Measurements from ENCODE around the gene GALNT16. TPM values are rescaled to one million over a fixed set of nuclear protein-coding genes. Genes with fewer than 3 reads are reported as not detected.
A peak's percentile ranks its signal among the peaks of the same experiment; 100 is the strongest.
"Not testable (repeated sequence)": the region's sequence is repeated elsewhere in the genome, so short reads cannot be mapped to it uniquely, and the experiment has no call there.

The GALNT16 gene
- total and polyA plus RNA-seq, 4 experiments from 2014 or later, result 0.06 TPM; not detected in 3

DNA sequence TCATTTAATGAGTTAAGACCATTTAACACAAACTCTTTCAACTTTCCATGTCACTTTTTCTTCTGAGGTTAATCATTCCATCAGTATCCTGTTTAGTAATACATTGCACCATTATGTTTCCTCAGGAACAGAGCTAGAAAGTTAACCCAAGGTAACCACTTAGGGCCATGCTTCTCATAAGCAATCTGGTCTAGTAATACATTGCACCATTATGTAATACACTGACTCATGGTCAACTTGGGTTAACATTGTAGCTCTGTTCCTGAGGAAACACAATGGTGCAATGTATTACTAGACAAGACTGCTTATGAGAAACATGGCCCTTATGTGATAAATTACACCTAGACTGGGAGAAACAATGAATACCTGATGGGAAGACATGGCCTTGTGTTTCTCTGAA, 116.5 kb downstream of the GALNT16 start:
- peaks cover 0 to 2% (median 0%) of the 10 kb centered on the region in 8 donors for H3K9me3 Mint-ChIP-seq
- DNase-seq, result no peak
- intact Hi-C loops (cut with micrococcal nuclease), result no loop called here

DNA sequence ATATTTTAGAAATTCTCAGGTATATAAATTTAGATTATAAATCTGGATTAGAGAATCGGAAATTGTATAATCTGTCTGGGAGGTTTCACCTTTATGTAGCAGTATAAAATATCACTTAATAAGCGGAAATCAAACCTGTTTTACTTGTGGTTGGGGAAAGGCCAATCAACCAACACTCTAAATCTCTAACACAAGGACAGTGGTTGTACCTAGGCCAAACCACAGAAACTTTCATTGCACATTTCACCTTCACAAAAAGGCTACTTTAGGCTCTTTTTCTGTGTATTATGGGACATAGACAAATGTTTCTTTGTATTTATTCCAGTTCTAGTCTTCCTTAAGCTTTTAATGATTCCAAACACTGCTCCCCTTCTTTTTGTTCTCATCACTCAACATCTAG, 118.3 kb downstream of the GALNT16 start:
- H3K4me1 ChIP-seq (ENCODE audit: insufficient read depth, low read length), result no peaks in the 10 kb centered on the region
- H3K36me3 Mint-ChIP-seq, result peaks cover 41 to 62% of the 10 kb centered on the region in 2 donors
- POLR2A ChIA-PET (ENCODE audit: partially characterized antibody), result no interaction called here

More for the DNA sequence above, 116.5 kb downstream of the GALNT16 start:
- peaks cover 50 to 57% of the 10 kb centered on the region in 2 donors for H3K36me3 Mint-ChIP-seq
- Histone ChIP-seq H3K9me3 (ENCODE audit: control insufficient read depth in 1 of 2, low read length in 2 of 2) (no peaks in the 10 kb centered on the region), H3K4me3 (ENCODE audit: low read length in 2 of 2) (no peak overlapping the region), H3K27ac (ENCODE audit: low read depth, low read length) (no peak overlapping the region), H3K27me3 (ENCODE audit: insufficient read depth, low read length) (no peaks in the 10 kb centered on the region), H3K4me1 (ENCODE audit: insufficient read depth, low read length) (no peaks in the 10 kb centered on the region), H3K36me3 (ENCODE audit: insufficient read depth, low read length) (peaks cover 9% of the 10 kb centered on the region)
- no peak overlapping the region for H3K4me3 Mint-ChIP-seq
- ChIA-PET CTCF (ENCODE audit: partially characterized antibody) (no interaction called here), POLR2A (ENCODE audit: partially characterized antibody) (interaction anchor here (0.9 to 1.6 kb wide), 2 partner anchors 9 to 22 kb away, joined by 4 to 7 read pairs; partner anchors contain the start of genes ERH and SLC39A9)
- H3K4me1 Mint-ChIP-seq, result peaks cover 0 to 5% (median 2%) of the 10 kb centered on the region in 4 donors
- no peaks in the 10 kb centered on the region for H3K27me3 Mint-ChIP-seq
- H3K27ac Mint-ChIP-seq, result no peak overlapping the region

DNA sequence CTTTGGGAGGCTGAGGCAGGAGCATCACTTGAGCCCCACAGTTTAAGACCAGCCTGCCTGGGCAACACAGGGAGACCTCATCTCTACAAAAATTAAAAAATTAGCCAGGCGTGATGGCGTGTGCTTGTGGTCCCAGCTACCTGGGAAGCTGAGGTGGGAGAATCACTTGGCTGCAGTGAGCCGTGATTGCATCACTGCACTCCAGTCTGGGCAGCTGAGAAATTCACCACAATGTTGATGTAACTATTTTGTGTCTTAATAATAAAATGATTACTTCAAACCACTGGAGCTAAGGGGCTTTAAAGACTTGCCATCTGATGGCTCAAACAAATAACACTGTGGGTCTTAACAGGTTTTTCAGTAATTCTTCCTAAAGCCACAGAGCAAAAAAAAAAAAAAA, 127.4 kb downstream of the GALNT16 start:
- Mint-ChIP-seq H3K4me3 (no peak overlapping the region), H3K27ac (peak overlapping the region in 1 of 7 donors; percentile 41), H3K36me3 (peaks cover 51 to 78% of the 10 kb centered on the region in 2 donors), H3K4me1 (peaks cover 37 to 63% (median 48%) of the 10 kb centered on the region in 4 donors), H3K27me3 (no peaks in the 10 kb centered on the region), H3K9me3 (no peaks in the 10 kb centered on the region)
- no peaks in the 10 kb centered on the region for H3K27me3 ChIP-seq (ENCODE audit: insufficient read depth, low read length)
- ChIA-PET POLR2A (ENCODE audit: partially characterized antibody) (interaction anchor here (1.2 to 3.8 kb wide), 2 partner anchors 8 to 10 kb away, joined by 3 to 20 read pairs; partner anchors contain the start of genes ERH and SLC39A9), CTCF (ENCODE audit: partially characterized antibody) (interaction anchor here (1.2 kb wide), 1 partner anchor 9 kb away, joined by 4 read pairs; no protein-coding TSS in a partner anchor)
- no peaks in the 10 kb centered on the region for H3K9me3 ChIP-seq (ENCODE audit: control insufficient read depth in 1 of 2, low read length in 2 of 2)
- intact Hi-C loops (cut with micrococcal nuclease), result no loop called here
- H3K4me1 ChIP-seq (ENCODE audit: insufficient read depth, low read length), result peaks cover 32% of the 10 kb centered on the region
- peaks cover 55% of the 10 kb centered on the region for H3K36me3 ChIP-seq (ENCODE audit: insufficient read depth, low read length)
- H3K4me3 ChIP-seq (ENCODE audit: low read length in 2 of 2), result no peak overlapping the region
- DNase-seq, result no peak
- H3K27ac ChIP-seq (ENCODE audit: low read depth, low read length), result no peak overlapping the region

More for the DNA sequence above, 118.3 kb downstream of the GALNT16 start:
- Mint-ChIP-seq H3K9me3 (peaks cover 0 to 2% (median 0%) of the 10 kb centered on the region in 8 donors), H3K27ac (peak overlapping the region in 1 of 7 donors; percentile 39), H3K4me1 (peaks cover 0 to 5% (median 2%) of the 10 kb centered on the region in 4 donors), H3K4me3 (no peak overlapping the region), H3K27me3 (no peaks in the 10 kb centered on the region)
- no peaks in the 10 kb centered on the region for H3K27me3 ChIP-seq (ENCODE audit: insufficient read depth, low read length)
- CTCF ChIA-PET (ENCODE audit: partially characterized antibody), result no interaction called here
- H3K9me3 ChIP-seq (ENCODE audit: control insufficient read depth in 1 of 2, low read length in 2 of 2), result no peaks in the 10 kb centered on the region
- H3K27ac ChIP-seq (ENCODE audit: low read depth, low read length), result no peak overlapping the region
- no peak overlapping the region for H3K4me3 ChIP-seq (ENCODE audit: low read length in 2 of 2)
- DNase-seq, result no peak
- intact Hi-C loops (cut with micrococcal nuclease), result no loop called here
- H3K36me3 ChIP-seq (ENCODE audit: insufficient read depth, low read length), result peaks cover 11% of the 10 kb centered on the region

DNA sequence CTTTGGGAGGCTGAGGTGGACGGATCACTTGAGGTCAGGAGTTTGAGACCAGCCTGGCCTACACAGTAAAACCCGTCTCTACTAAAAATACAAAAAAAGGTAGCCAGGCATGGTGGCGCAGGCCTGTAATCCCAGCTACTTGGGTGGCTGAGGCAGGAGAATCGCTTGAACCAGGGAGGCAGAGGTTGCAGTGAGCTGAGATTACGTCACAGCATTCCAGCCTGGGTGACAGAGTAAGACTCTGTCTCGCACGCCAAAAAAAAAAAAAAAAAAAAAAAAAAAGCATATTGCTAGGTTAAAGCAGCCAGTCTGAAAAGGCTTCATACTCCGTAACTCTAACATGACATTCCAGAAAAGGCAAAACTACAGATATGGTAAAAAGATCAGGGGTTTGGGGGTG, 131.4 kb downstream of the GALNT16 start:
- H3K27me3 ChIP-seq (ENCODE audit: insufficient read depth, low read length); H3K27me3 Mint-ChIP-seq; H3K9me3 ChIP-seq (ENCODE audit: control insufficient read depth in 1 of 2, low read length in 2 of 2); H3K9me3 Mint-ChIP-seq; intact Hi-C loops (cut with micrococcal nuclease); POLR2A ChIA-PET (ENCODE audit: partially characterized antibody); H3K27ac ChIP-seq (ENCODE audit: low read depth, low read length); H3K4me3 ChIP-seq (ENCODE audit: low read length in 2 of 2); DNase-seq; CTCF ChIA-PET (ENCODE audit: partially characterized antibody): not testable (repeated sequence)
- peak overlapping the region in 6 of 8 donors; percentile 2 to 76 (median 47) for H3K4me3 Mint-ChIP-seq
- peaks cover 51 to 82% (median 62%) of the 10 kb centered on the region in 4 donors for H3K4me1 Mint-ChIP-seq
- Histone ChIP-seq H3K36me3 (ENCODE audit: insufficient read depth, low read length) (peaks cover 56% of the 10 kb centered on the region), H3K4me1 (ENCODE audit: insufficient read depth, low read length) (peaks cover 73% of the 10 kb centered on the region)
- peaks cover 67 to 86% of the 10 kb centered on the region in 2 donors for H3K36me3 Mint-ChIP-seq
- H3K27ac Mint-ChIP-seq, result peak overlapping the region in 1 of 7 donors; percentile 52

DNA sequence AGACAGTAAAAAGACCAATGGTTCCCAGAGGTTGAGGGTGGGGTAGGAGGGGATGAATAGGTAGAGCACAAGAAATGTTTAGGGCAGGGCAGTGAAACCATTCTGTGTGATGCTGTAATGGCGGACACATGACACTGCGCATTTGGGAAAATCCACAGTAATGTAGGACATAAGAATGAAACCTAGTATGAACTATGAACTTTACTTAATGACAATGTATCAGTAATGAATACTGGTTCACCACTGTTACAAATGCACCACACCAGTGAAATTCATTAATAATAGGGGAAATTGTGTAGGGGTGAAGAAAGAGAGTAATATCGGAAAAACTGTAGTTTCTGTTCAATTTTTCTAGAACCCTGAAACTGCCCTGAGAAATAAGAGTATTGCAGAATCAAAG, 132.5 kb downstream of the GALNT16 start:
- Histone ChIP-seq H3K9me3 (ENCODE audit: control insufficient read depth in 1 of 2, low read length in 2 of 2) (no peaks in the 10 kb centered on the region), H3K4me1 (ENCODE audit: insufficient read depth, low read length) (peaks cover 80% of the 10 kb centered on the region), H3K4me3 (ENCODE audit: low read length in 2 of 2) (no peak overlapping the region), H3K36me3 (ENCODE audit: insufficient read depth, low read length) (peaks cover 50% of the 10 kb centered on the region), H3K27me3 (ENCODE audit: insufficient read depth, low read length) (no peaks in the 10 kb centered on the region), H3K27ac (ENCODE audit: low read depth, low read length) (no peak overlapping the region)
- Mint-ChIP-seq H3K27me3 (no peaks in the 10 kb centered on the region), H3K27ac (peak overlapping the region in 2 of 7 donors; percentile 37 to 79), H3K4me1 (peaks cover 57 to 87% (median 67%) of the 10 kb centered on the region in 4 donors), H3K4me3 (peak overlapping the region in 6 of 8 donors; percentile 16 to 61 (median 42)), H3K36me3 (peaks cover 60 to 83% of the 10 kb centered on the region in 2 donors), H3K9me3 (no peaks in the 10 kb centered on the region)
- ChIA-PET CTCF (ENCODE audit: partially characterized antibody) (no interaction called here), POLR2A (ENCODE audit: partially characterized antibody) (no interaction called here)
- DNase-seq, result no peak
- intact Hi-C loops (cut with micrococcal nuclease), result no loop called here

DNA sequence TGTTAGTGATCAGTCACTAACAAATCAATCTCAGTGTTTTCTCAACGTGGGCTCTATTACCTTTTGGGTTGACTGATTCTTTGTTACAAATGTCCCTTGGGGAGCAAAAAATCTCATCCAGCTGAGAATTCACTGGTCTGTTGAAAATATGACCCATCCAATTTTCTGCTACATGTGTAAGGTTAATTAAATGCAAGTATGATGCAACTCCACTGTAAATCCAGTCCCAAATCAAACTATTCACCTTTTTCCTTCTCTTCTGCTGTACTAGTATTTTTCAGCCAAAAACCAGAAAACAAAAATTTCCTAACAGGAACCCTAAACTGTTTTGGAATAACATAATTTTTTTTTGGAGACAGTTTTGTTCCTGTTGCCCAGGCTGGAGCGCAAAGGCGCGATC, 136.0 kb downstream of the GALNT16 start:
- DNase-seq, result no peak
- no peaks in the 10 kb centered on the region for H3K27me3 Mint-ChIP-seq
- ChIA-PET POLR2A (ENCODE audit: partially characterized antibody) (interaction anchor here (0.7 to 1.2 kb wide), 3 partner anchors 9 to 1925 kb away, joined by 3 read pairs; partner anchors contain the start of gene DCAF5), CTCF (ENCODE audit: partially characterized antibody) (interaction anchor here (1.4 kb wide), 1 partner anchor 64 kb away, joined by 3 read pairs; no protein-coding TSS in a partner anchor)
- no peak overlapping the region for H3K27ac ChIP-seq (ENCODE audit: low read depth, low read length)
- H3K9me3 ChIP-seq (ENCODE audit: control insufficient read depth in 1 of 2, low read length in 2 of 2), result no peaks in the 10 kb centered on the region
- peaks cover 33% of the 10 kb centered on the region for H3K36me3 ChIP-seq (ENCODE audit: insufficient read depth, low read length)
- H3K4me3 Mint-ChIP-seq, result peak overlapping the region in 4 of 8 donors; percentile 4 to 44 (median 26)
- H3K4me3 ChIP-seq (ENCODE audit: low read length in 2 of 2), result no peak overlapping the region
- H3K27me3 ChIP-seq (ENCODE audit: insufficient read depth, low read length), result no peaks in the 10 kb centered on the region
- peaks cover 53 to 96% (median 73%) of the 10 kb centered on the region in 4 donors for H3K4me1 Mint-ChIP-seq
- peaks cover 86% of the 10 kb centered on the region for H3K4me1 ChIP-seq (ENCODE audit: insufficient read depth, low read length)
- H3K27ac Mint-ChIP-seq, result peak overlapping the region in 3 of 7 donors; percentile 41 to 98 (median 43)
- H3K36me3 Mint-ChIP-seq, result peaks cover 39 to 71% of the 10 kb centered on the region in 2 donors
- no peaks in the 10 kb centered on the region for H3K9me3 Mint-ChIP-seq
- intact Hi-C loops (cut with micrococcal nuclease), result loop anchor here (5.0 kb wide), 2 partner anchors 204 to 1926 kb away; partner anchors contain the start of genes EXD2 and SIPA1L1

DNA sequence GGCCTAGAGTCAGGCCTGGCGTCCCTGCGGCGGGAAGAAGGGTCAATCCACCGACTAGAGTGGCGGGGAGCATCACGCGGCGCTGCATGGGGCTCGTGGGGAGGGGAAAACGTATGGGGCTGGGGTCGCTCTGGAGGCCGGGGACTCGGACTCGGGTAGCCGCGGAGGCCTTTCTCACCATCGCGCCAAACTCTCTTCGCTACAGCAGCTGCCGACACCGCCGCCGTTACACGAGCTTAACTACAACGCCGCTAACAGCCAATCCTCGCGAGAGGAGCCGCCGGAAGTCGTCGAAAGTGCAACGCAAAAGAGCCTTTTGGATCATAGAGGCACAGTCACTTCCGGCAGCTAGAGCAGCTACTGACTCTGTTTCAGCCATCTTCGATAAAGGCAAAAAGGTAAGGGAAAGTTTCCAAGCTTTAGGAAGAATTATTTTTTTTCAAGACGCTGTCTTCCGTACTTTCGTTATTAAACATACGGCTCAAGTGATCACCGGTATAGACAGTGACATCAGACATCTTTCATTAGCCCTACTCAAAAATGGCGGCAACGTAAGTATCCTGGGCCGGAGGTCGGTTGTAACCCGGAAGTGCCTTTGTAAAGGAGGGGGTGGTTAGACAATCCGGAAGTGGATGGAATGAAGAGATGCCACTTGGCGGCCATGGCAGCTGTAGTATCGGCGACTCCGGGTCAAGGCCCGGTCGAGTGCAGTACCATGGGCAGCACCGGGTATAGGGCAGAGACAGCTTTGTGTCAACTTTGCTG, 138.3 kb downstream of the GALNT16 start, which contains the start of the genes ERH and SLC39A9:
Gene ERH, minus strand, starts transcription at position 247 of the 765 bp plus-strand sequence. Its CDS starts 66 bp downstream, at position 181.
Gene SLC39A9, plus strand, starts transcription at position 640 of the 765 bp plus-strand sequence. CDS start 678 bp downstream, outside the sequence.
- no peaks in the 10 kb centered on the region for H3K9me3 ChIP-seq (ENCODE audit: control insufficient read depth in 1 of 2, low read length in 2 of 2)
- peaks cover 21 to 50% of the 10 kb centered on the region in 2 donors for H3K36me3 Mint-ChIP-seq
- H3K36me3 ChIP-seq (ENCODE audit: insufficient read depth, low read length), result peaks cover 19% of the 10 kb centered on the region
- peak within 1 kb of the TSS; percentile 98 to 100 (median 100) for H3K27ac Mint-ChIP-seq
- POLR2A ChIA-PET (ENCODE audit: partially characterized antibody), result interaction anchor here (0.9 to 3.4 kb wide), 16 partner anchors 10 to 1798 kb away, joined by 3 to 20 read pairs (median 4); partner anchors contain the start of genes COX16, DCAF5, EXD2 and PIGH
- no peaks in the 10 kb centered on the region for H3K27me3 Mint-ChIP-seq
- no peaks in the 10 kb centered on the region for H3K9me3 Mint-ChIP-seq
- peak; percentile 96 to 98 (median 96) for DNase-seq
- peaks cover 81% of the 10 kb centered on the region for H3K4me1 ChIP-seq (ENCODE audit: insufficient read depth, low read length)
- CTCF ChIA-PET (ENCODE audit: partially characterized antibody), result interaction anchor here (1.0 to 2.2 kb wide), 2 partner anchors 14 to 368 kb away, joined by 3 to 5 read pairs; partner anchors contain the start of gene SRSF5
- H3K4me3 ChIP-seq (ENCODE audit: low read length in 2 of 2), result peak within 1 kb of the TSS; percentile 86 to 91
- peak within 1 kb of the TSS; percentile 91 to 99 (median 96) for H3K4me3 Mint-ChIP-seq
- peaks cover 41 to 89% (median 59%) of the 10 kb centered on the region in 4 donors for H3K4me1 Mint-ChIP-seq
- H3K27me3 ChIP-seq (ENCODE audit: insufficient read depth, low read length), result no peaks in the 10 kb centered on the region
- intact Hi-C loops (cut with micrococcal nuclease), result loop anchor here (1.0 to 5.0 kb wide), 5 partner anchors 206 to 1924 kb away; partner anchors contain the start of genes DCAF5, EXD2, SIPA1L1 and SRSF5
- peak within 1 kb of the TSS; percentile 87 for H3K27ac ChIP-seq (ENCODE audit: low read depth, low read length)

Data from CD4-positive, alpha-beta memory T cell (primary cell).